Activated naive CD4-positive, alpha-beta T cell treated with anti-CD3 and anti-CD28 coated beads, Interleukin-2, amount 50 U/mL, for 72 hours (primary cell): ENCODE measurements around the gene BAHCC1. TPM values are rescaled to one million over a fixed set of nuclear protein-coding genes. Genes with fewer than 3 reads are reported as not detected.

Experiments
- ATAC-seq, 2 donors: fragments of 150-1000 bp; cut with Tn5 transposase; 2 replicates each; pipeline ENCODE4 v1.10.0; 2021; ENCODE audit warnings: mild to moderate bottlenecking in 2 of 2, moderate library complexity in 2 of 2
- DNase-seq, 2 donors: peaks; one replicate each; pipeline ENCODE4 v3.0.0; 2021 to 2022; ENCODE audit warnings: low spot score in 2 of 2
- H3K27ac Mint-ChIP-seq, 2 donors: one replicate each; pipeline ENCODE4 v1.8.0; 2022; ENCODE audit warnings: mild to moderate bottlenecking in 2 of 2, mixed read lengths in 2 of 2
- H3K36me3 Mint-ChIP-seq, 2 donors: one replicate each; pipeline ENCODE4 v1.8.0; 2022; ENCODE audit warnings: mixed read lengths in 2 of 2
- H3K9me3 Mint-ChIP-seq, 2 donors: one replicate each; pipeline ENCODE4 v1.8.0; 2022; ENCODE audit warnings: mixed read lengths in 2 of 2
- total RNA-seq, 2 donors: library from RNA; stranded (reverse); gene quantifications; one replicate each; pipeline ENCODE4 v1.2.3, GENCODE V29; 2022

BAHCC1 gene
- total RNA-seq, 2 donors from 2014 or later = 0.16 TPM; not detected in 1

GRCh38 chr17:81400154-81400977 is 5.1 kb downstream of the BAHCC1 start:
- Mint-ChIP-seq H3K27ac (peak overlapping the region in 1 of 2 donors; percentile 55), H3K36me3 (peaks cover 5% of the 10 kb centered on the region in 2 donors), H3K9me3 (no peaks in the 10 kb centered on the region)
- ATAC-seq = no peak
- no peak for DNase-seq

- peaks cover 5% of the 10 kb centered on the region in 2 donors for H3K36me3 Mint-ChIP-seq
- no peak for ATAC-seq
- DNase-seq = no peak
- peak overlapping the region in 1 of 2 donors; percentile 44 for H3K27ac Mint-ChIP-seq
- no peaks in the 10 kb centered on the region for H3K9me3 Mint-ChIP-seq
Observed at GRCh38 chr17:81400996-81401722, 5.9 kb downstream of the BAHCC1 start.

GRCh38 chr17:81401723-81402529 is 6.7 kb downstream of the BAHCC1 start:
- DNase-seq = no peak
- no peak overlapping the region for H3K27ac Mint-ChIP-seq
- H3K36me3 Mint-ChIP-seq = peaks cover 5% of the 10 kb centered on the region in 2 donors
- peak in 1 of 2 donors; percentile 37 for ATAC-seq
- H3K9me3 Mint-ChIP-seq = no peaks in the 10 kb centered on the region

DNA sequence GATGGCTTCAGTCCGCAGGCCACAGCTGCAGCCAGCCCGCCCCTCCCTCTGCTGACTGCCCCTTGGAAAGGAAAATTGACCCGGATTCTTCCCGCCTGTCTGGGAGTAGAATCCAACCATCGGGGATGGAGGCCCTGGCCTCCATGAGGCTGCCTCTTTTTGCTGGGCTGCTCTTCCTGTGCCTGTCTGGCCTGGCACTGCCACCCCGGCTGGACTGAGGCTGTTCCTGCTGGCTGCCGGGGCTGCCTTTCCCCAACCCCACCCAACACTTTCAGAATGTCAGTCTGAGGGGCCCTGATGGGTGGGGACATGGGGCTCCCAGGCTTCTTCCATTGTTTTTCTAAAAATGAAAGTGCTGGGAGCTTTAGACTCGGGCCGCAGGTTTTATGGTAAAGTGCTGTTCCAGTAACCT is 7.3 kb downstream of the BAHCC1 start:
- DNase-seq (no peak), ATAC-seq (no peak)
- H3K27ac Mint-ChIP-seq = no peak overlapping the region
- H3K9me3 Mint-ChIP-seq = no peaks in the 10 kb centered on the region
- H3K36me3 Mint-ChIP-seq = peaks cover 5% of the 10 kb centered on the region in 2 donors

GRCh38 chr17:81402981-81403467 is 7.8 kb downstream of the BAHCC1 start:
- no peak for DNase-seq
- Mint-ChIP-seq H3K27ac (peak overlapping the region in 1 of 2 donors; percentile 22), H3K36me3 (peaks cover 5% of the 10 kb centered on the region in 2 donors), H3K9me3 (no peaks in the 10 kb centered on the region)
- no peak for ATAC-seq

GRCh38 chr17:81403671-81404534 is 8.6 kb downstream of the BAHCC1 start:
- Mint-ChIP-seq H3K36me3 (peaks cover 2 to 5% of the 10 kb centered on the region in 2 donors), H3K9me3 (no peaks in the 10 kb centered on the region), H3K27ac (no peak overlapping the region)
- no peak for ATAC-seq
- DNase-seq = no peak

- ATAC-seq = no peak
Observed at GRCh38 chr17:81404558-81405165, 9.4 kb downstream of the BAHCC1 start.

DNA sequence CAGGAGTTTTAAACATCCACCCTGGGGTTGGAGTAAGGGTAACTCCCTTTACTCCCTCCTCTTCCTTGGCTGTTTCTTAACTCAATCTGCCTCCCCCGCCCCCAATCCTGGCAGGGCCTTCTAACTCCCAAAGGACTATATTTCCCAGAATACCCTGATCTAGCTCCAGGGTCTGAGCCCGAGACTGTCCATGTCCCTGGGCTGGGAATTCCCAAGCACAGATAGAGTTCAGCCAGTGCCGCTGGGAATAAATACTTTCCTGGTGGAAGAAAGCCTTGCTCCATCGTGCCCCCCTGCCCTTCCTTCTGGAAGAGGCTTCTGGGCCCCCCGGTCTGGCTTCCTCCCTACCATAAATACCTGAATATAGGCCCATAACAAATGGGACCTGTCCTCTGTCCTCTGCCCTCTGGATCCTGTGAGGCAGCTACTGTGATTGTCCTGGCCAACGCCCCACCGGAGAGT is 10.2 kb downstream of the BAHCC1 start:
- H3K9me3 Mint-ChIP-seq = no peaks in the 10 kb centered on the region
- peaks cover 0 to 5% of the 10 kb centered on the region in 2 donors for H3K36me3 Mint-ChIP-seq
- DNase-seq = no peak
- H3K27ac Mint-ChIP-seq = no peak overlapping the region
- no peak for ATAC-seq

More at GRCh38 chr17:81404558-81405165, 9.4 kb downstream of the BAHCC1 start:
- no peaks in the 10 kb centered on the region for H3K9me3 Mint-ChIP-seq
- H3K27ac Mint-ChIP-seq = no peak overlapping the region
- H3K36me3 Mint-ChIP-seq = peaks cover 0 to 5% of the 10 kb centered on the region in 2 donors
- no peak for DNase-seq

GRCh38 chr17:81406117-81406953 is 11.1 kb downstream of the BAHCC1 start:
- Mint-ChIP-seq H3K27ac (no peak overlapping the region), H3K9me3 (no peaks in the 10 kb centered on the region), H3K36me3 (no peaks in the 10 kb centered on the region)
- no peak for ATAC-seq
- no peak for DNase-seq

DNA sequence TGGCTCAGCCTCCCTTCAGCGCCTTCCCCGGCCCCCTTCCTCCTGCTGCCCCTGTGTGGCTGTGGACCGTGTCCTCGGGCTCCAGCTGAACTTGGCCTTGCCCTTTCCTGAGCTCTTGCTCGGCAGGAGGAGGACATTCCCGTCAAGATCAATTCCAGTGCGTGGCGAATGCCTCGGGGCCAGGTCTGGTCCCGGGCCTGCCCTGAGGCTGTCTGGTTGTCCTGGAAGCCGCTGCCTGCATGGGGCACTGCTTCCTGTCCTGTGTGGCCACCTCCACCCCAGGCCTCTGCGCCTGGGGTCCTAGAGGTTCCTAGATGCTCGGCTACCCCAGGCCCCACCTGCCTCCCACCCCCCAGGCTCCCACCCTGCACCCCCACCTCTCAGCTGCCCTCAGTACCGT is 12.8 kb downstream of the BAHCC1 start:
- DNase-seq = no peak
- ATAC-seq = no peak
- no peaks in the 10 kb centered on the region for H3K36me3 Mint-ChIP-seq
- no peak overlapping the region for H3K27ac Mint-ChIP-seq
- H3K9me3 Mint-ChIP-seq = no peaks in the 10 kb centered on the region

- DNase-seq (no peak), ATAC-seq (no peak)
- no peak overlapping the region for H3K27ac Mint-ChIP-seq
- H3K9me3 Mint-ChIP-seq = no peaks in the 10 kb centered on the region
- no peaks in the 10 kb centered on the region for H3K36me3 Mint-ChIP-seq
Observed at GRCh38 chr17:81409190-81409935, 14.1 kb downstream of the BAHCC1 start.

DNA sequence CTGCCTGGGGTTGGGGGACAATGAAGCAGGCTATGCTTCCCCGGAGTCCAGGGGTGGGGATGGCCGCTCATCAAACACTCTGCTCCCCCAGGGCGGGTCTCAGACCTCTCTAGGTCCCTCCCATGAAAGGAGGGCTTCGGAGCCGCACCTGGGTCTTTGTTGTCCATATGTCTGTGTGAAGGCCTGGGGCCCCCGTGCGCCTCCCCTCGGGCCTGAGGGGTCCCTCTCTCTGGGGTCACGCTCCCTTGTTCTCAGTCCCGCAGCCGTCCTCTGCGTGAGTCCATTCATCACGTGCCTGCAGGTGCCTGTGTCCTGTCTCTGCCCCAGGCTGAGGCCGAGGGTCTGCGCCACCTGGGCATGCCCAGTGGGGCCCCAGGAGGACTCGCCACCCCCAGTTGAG is 15.6 kb downstream of the BAHCC1 start:
- Mint-ChIP-seq H3K27ac (no peak overlapping the region), H3K36me3 (no peaks in the 10 kb centered on the region), H3K9me3 (no peaks in the 10 kb centered on the region)
- ATAC-seq (no peak), DNase-seq (no peak)

GRCh38 chr17:81411305-81411704 is 16.0 kb downstream of the BAHCC1 start:
- Mint-ChIP-seq H3K36me3 (no peaks in the 10 kb centered on the region), H3K9me3 (no peaks in the 10 kb centered on the region), H3K27ac (no peak overlapping the region)
- no peak for DNase-seq
- ATAC-seq = no peak

DNA sequence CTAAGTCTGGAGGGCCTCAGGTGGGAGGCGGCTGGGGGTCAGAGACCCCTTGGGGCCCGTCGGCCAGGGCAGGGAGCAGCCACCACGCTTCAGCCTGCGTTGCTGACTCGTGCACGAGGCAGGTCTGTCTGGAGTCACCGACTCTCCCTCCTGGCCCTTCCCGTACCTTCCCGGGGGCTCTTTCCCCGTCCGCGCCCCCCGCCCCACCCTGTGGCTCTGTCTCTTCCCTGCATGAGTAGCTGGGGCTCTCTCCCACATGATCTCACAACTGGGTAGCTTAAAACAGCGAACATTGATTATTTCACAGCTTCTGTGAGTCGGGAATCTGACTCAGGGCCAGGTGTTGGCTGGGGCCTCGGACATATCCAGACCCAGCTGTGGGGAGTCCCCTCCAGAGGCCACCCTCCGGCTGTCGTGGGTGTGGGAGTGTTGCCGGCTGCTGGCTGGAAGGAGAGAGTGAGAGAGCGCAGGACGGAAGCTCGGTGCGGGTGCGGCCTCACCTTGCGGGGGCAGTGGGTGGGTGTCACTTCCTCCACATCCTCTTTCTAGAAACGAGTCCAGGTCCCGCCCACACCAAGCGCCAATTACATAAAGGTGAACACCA is 17.3 kb downstream of the BAHCC1 start:
- no peaks in the 10 kb centered on the region for H3K36me3 Mint-ChIP-seq
- ATAC-seq (peak; percentile 67 to 95), DNase-seq (peak in 1 of 2 donors; percentile 75)
- no peaks in the 10 kb centered on the region for H3K9me3 Mint-ChIP-seq
- H3K27ac Mint-ChIP-seq = no peak overlapping the region
